HG03066 (cell line): Measurements from ENCODE around the gene SOX9.
"Not testable (repeated sequence)": the region's sequence is repeated elsewhere in the genome, so short reads cannot be mapped to it uniquely, and the experiment has no call there.

ENCODE experiments used
- ATAC-seq: cut with Tn5 transposase; IDR thresholded peaks from one replicate; pipeline ENCODE4 v1.9.1; 2021; ENCODE audit warnings: low read depth; ENCODE audit not compliant: unreplicated experiment

SOX9 gene

DNA sequence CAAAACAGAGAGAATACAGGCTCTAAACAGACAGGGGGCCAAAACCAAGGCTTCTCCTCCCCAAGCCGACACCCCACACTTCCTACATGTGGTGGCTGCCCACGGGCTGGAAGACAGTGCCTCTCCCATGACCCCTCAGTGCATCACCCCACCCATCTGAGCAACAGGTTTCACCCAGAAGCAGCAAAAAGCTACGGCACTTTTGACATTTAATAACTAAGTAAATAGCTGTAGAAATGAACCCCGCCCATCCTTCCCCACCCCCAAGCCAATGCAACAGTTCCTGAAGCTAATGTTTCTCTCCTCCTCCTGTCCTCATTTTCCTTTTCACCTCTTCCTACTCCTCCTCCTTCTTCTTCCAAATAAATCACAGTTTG lies 9.9 kb upstream of the SOX9 start:
- no peak for ATAC-seq

DNA sequence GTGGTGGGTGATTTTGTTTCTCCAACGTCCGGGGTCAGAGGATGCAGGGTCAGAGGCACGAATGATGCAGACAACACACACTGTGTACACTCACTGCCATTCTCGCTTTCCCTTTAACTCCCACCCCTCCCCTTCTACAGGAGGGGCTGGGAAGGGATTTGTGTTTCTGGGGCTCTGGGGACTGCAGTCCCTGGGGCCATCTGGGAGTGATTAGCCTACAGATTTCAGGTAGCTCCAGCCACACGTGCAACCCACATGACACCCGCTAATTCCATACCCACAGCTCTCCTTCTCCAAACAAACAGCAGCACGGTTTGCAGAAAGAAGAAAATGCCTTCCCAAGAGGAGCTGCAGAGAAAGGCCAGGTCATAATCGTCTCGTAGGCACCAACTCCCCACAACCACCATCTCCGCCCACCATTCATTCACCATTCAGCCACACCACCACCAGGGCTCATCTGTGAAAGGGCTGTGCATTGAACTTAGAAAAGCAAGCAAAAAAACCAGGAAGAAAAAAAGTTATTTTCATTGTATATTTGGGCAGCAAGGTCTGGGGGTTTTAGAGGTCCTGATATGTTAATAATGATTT lies 9.4 kb upstream of the SOX9 start:
- ATAC-seq, result no peak

DNA sequence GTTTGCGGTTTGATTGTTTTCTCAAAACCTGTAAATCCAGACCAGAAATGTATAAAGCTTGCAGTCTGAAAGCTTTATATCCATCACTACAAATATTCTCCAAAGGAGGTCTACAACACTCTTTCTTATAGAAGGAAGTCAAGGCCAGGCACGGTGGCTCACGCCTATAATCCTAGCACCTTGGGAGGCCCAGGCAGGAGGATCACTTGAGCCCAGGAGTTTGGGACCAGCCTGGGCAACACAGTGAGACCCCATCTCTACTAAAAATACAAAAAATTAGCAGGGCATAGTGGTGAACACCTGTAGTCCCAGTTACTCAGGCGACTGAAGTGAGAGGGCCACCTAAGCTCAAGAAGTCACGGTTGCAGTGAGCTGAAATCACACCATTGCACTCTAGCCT lies 8.9 kb upstream of the SOX9 start:
- ATAC-seq, result not testable (repeated sequence)

DNA sequence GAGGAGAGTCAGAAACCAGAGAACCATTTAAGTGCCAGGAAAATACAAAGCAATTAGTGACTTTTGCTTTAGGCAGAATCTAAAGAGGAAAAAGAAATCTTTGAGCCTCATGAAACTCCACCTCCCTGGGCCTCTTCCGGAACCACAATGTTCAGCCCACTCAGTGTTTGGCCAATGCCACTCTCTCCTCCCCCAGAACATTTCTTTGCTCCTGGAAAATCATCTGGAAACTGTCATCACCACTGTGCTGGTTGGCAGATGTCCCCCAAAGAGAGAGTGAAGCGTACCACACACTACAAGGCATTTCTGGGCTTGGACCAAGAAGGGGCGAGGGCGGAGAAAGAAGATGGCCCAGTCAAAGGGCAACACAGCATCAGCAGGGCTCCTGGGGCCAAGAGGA lies 7.1 kb upstream of the SOX9 start:
- no peak for ATAC-seq

DNA sequence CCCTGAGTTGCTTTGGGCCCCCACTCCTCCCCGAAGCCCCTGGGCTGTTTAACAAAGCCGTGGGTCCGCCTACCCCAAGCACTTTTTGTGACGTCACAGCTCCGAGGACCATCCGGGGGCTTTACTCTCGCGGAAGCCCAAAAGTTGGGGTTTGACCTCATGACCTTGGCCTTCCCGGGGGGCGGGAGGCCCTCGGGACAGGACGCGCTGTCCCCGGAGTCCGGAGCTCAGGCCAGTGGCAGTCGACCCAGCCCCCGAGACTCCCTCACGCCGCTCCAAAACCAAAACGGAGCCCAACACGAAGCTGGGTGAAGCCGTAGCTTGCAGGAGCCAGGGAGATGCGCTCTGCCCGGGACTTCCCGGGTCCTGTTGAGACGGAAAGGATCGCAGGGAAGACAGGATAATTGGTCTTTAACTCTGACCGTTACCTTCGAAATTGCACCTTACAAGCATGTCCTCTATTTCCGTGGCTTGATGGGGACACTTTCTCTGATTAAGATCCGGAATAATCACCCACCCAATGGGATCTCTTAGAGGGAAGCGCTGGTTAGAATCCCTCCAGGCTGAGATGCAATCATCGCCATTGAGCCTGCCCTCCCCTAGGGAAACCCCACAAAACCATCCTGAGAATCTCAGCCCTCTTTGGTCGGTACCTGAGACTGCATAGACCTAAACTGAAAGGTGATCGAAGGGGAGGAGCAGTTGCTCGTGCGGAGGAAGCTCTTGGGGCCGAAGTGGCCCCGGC lies 4.9 kb upstream of the SOX9 start:
- no peak for ATAC-seq

DNA sequence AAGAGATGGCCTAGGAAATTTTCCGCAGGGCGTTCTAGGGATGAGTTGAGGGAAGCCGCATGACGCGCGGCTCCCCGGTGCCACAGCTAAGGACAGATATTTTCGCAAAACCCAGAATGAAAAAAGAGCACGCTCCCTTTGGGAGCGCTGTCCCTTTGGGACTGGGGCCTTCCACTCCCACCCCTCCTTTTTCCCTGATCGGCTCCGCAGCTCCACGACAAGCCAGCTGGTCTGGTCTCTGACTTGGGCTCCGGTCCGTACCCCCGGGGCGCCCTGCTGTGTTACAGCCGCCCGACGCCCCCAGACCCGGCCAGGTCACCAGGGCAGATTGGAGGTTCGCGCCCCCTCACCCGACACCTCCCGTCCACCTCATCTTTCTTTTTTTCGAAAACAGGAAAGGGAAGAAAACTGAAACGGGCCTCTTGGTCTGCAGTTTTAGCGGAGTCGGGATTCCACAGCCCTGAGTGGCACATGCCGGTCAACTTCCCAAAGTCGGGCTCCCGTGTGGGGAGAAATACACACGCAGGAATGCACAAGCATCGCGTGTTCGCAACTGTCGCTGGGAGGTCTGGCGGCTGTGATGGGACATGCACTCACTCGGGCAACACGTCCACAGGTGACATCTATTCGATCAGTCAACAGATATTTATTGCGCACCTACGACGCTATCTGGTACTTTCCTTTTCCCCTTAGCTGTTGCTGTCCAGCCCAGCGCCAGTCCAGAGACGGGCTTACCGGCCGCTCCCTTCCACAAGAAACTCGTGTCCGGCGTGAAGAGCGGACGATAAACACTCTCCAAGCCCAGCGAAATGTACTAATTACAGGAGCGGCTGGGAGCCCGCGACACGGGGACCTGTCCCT lies 3.9 kb upstream of the SOX9 start:
- no peak for ATAC-seq

DNA sequence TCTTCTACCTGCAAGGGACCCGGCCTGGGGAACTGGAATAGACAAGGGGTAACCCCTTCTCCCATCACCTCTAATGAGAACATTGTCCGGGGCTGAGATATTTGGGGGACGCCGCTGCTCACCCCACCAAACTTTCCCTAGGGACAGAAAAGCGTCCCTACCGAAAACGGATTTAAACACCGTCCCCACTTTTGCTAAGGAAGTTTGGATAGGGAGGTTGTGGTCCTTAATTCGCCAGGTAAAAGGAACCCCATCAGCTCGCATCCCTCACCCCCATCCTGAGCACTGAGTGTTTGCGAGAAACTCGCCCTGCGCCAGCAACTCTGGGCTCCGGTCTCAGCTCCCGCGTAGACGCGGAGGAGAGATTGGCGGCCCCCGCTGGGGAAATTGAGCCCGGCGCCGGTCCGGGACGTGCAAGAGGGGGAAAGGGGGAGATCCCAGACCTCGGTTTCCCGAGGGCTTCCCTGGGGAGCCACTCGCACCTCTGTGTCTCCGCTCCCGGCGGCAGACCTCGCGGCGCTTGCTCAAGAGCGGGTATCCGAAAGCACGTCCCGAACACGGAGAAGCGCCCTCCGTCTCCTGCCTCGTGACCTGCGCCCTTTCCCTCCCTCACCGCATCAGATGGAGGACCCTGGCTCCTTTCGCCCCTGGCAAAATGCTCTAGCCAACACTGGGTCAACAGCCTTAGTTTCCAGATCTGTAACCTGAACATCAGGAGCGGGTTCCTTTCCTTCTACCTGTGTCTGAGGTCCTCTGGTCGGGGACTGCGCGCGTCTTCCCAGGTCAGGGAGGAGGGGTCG lies 3.1 kb upstream of the SOX9 start:
- ATAC-seq, result no peak

DNA sequence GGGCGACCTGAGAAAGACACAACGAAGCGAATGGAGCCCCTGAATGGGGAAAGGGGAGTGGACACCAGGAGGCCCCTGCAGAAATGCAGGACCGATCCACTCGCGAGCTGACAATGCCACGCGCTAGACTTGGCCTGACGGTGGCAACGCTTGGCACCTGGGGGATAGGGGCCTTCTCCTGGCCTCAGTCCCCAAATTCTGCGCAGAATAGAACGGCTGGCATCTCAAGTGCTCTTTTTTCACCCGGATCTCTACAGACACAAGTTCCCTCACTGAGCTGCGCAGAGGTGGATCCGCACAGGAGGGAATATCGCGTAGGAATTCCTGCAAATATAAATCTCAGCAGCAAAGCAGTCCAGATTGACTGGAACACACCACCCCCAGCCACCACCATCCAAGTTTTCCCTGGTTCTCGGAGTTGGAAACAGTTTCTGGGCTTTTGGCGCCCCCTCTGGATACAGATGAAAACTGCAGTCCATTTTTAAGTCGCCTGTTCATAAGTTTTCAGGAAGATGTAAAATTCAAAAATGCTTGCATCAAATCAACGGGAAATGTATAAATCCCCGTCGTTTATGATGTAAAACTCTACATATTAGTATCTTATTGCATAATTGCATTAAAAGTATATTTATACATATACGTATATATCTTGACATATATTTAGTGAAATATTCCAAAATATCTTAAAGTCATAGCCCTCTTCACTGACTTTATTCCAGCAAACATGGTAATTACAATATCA lies 2.3 kb upstream of the SOX9 start:
- ATAC-seq, result no peak

DNA sequence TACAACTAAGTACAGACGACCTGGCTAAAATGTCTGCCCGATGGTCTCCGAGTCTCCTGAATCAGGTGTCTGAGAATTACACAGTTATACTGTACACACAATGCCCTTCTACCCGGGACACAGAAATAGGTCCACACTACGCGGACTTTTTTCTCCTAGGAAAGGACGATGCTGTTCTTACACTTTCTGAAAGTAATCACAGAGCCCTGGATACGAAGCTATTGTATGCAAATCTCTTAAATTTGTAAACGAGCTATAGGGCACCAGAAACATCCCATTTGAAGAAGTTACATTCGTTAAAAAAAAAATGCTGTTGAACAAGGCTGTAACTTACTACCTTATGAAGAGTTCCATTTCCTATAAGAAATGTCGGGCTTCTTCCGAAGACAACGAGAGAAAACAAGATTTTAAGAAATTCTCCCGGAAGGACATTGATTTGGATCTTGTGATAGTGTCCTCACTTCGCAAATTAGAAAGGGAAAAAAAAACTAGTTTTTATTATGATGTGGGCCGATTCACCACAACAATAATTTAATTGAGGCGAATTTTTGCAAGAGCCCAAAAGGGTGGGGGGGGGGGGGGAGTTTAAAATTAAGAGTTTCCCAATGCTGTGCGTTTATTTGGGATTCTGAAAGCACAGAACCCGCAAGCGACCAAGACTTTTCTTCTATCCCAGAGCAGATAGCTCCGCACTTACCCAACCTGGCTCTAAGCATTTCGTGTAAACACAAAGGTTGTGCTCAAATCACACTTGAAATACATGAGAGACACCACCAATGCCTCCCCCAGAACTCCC lies 1.5 kb upstream of the SOX9 start:
- ATAC-seq, result no peak

DNA sequence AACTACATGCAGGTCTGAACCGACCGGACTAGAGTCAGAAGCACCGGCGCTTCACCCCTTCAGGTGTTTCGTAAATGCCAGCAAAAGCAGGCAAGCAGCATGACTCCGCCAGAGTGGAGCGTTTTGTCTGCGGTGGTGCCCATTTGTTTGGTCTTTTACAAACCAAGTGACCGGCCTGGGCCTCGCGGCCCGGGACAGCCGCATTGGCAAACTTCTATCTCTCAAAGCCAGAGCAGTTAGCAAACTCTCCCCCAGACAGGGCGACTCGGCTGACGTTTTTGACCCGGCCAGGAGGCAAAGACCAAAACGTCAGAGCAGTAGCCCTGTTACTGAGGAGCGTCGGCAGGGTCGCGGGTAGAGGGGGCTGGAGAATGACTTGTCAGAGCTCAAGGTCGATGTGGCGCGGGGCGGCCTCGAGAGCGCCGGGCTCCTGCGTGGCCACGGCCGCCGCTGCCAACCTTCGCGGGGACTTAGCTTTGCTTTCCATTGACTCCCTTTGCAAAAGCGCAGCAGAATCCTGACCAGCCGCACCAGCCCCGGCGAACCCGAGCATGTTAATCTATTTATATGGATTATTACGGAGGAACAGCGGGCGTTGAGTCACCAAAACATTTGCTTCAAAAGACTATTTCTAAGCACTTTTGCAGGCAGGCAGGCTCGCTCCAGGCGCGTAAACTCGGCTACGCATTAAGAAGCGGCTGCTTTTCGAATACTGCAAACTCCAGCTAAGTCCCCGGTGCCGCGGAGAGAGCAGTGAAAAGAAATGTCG lies 763 bp upstream of the SOX9 start:
- no peak for ATAC-seq

DNA sequence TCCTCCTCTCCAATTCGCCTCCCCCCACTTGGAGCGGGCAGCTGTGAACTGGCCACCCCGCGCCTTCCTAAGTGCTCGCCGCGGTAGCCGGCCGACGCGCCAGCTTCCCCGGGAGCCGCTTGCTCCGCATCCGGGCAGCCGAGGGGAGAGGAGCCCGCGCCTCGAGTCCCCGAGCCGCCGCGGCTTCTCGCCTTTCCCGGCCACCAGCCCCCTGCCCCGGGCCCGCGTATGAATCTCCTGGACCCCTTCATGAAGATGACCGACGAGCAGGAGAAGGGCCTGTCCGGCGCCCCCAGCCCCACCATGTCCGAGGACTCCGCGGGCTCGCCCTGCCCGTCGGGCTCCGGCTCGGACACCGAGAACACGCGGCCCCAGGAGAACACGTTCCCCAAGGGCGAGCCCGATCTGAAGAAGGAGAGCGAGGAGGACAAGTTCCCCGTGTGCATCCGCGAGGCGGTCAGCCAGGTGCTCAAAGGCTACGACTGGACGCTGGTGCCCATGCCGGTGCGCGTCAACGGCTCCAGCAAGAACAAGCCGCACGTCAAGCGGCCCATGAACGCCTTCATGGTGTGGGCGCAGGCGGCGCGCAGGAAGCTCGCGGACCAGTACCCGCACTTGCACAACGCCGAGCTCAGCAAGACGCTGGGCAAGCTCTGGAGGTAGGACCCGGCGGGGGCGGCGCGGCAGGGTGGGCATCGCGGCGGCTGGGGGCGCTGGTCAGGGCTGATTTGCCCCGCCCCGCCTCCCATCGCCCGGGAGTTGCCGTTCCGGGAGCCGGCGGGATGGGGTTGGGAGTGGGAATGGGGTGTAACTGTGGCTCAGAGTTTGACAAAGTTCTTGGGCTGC lies 567 bp downstream of the SOX9 start:
- peak; percentile 19 for ATAC-seq

DNA sequence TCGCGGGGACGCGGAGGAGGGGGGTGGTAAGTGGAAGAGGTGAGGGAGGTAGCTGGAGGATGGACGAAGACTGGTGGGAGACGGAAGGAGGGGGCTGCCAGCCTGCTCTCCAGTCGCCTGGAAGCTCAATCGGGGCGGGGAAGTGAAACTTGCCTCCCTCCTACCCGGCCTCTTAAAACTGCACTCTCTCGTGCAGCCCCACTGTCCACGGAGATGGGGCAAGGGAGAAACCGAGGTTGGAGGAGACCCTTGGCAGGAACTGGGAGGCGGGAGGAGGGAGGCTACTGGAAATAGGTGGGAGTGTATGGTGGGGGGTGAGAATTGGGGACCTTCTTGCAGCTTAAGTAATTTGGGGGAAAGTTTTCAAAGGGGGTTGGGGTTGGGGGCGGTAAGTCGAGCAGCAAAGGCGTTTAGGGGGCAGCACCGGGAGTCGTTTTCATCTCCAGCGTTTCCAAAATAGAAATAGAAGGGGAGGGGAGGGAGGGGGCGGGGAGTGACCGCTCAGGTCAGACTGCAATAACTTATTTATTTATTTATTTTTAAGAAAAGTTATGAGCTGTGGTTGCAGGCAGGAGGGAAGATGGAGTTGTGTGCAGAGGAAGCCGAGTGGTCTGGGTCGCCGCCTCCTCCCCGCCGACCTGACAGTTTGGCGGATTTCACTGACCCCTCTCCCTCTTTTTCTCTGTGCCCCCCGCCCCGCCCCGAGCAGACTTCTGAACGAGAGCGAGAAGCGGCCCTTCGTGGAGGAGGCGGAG lies 1.4 kb downstream of the SOX9 start:
- ATAC-seq, result no peak

DNA sequence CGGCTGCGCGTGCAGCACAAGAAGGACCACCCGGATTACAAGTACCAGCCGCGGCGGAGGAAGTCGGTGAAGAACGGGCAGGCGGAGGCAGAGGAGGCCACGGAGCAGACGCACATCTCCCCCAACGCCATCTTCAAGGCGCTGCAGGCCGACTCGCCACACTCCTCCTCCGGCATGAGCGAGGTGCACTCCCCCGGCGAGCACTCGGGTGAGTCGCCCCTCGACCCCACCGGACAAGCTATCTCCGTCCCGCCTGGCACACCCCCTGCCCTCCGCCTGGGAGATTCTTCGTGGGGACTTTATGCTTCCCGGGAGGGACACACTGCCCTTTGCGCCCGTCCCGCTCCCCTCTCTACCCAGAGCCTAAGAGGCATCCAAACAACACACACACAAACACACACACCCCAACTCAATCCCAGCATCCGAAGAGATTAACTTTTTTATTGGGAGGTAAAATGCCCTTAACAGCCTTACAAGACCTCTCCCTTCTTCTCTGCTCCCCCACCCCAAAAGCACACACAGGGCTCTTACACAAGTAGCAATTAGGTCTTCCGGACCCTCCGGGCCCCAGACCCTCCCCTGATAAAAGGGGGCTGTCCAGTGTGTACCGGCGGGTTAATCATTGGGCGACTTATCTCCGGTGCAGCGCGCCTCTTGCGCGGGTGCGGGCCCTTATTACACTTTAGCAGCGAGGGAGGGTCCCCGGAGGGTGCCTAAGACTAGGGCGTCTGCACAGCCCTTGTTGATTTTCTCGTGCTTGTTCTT lies 2.1 kb downstream of the SOX9 start:
- no peak for ATAC-seq

DNA sequence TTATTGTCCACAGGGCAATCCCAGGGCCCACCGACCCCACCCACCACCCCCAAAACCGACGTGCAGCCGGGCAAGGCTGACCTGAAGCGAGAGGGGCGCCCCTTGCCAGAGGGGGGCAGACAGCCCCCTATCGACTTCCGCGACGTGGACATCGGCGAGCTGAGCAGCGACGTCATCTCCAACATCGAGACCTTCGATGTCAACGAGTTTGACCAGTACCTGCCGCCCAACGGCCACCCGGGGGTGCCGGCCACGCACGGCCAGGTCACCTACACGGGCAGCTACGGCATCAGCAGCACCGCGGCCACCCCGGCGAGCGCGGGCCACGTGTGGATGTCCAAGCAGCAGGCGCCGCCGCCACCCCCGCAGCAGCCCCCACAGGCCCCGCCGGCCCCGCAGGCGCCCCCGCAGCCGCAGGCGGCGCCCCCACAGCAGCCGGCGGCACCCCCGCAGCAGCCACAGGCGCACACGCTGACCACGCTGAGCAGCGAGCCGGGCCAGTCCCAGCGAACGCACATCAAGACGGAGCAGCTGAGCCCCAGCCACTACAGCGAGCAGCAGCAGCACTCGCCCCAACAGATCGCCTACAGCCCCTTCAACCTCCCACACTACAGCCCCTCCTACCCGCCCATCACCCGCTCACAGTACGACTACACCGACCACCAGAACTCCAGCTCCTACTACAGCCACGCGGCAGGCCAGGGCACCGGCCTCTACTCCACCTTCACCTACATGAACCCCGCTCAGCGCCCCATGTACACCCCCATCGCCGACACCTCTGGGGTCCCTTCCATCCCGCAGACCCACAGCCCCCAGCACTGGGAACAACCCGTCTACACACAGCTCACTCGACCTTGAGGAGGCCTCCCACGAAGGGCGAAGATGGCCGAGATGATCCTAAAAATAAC lies 3.0 kb downstream of the SOX9 start:
- ATAC-seq, result no peak

DNA sequence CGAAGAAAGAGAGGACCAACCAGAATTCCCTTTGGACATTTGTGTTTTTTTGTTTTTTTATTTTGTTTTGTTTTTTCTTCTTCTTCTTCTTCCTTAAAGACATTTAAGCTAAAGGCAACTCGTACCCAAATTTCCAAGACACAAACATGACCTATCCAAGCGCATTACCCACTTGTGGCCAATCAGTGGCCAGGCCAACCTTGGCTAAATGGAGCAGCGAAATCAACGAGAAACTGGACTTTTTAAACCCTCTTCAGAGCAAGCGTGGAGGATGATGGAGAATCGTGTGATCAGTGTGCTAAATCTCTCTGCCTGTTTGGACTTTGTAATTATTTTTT lies 3.6 kb downstream of the SOX9 start:
- no peak for ATAC-seq
